ENCODE results near the gene ZFP3. TPM values are rescaled to one million over a fixed set of nuclear protein-coding genes. Genes with fewer than 3 reads are reported as not detected.

ZFP3 gene
- total RNA-seq, 1 donor = 1.4 TPM

DNA sequence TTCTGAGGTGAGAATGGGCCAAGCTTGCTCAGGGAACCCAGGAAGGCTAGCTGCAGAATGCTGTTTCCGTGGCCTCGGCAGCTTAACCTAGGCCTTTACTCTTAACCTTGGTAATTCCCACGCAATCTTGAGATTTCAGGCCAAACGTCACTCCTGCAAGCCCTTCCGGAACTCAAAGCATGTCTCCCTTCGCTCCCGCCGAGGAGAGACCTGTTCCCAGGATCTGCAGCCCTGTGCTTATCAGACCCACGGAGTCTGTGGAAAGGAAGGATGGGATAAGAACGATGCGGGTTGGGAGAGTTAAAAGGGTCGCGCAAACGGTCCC is 524 bp upstream of the ZFP3 start:
- DNase-seq (ENCODE audit: low read depth) = no peak
- H3K4me3 ChIP-seq (ENCODE audit: low read depth, low read length) = peak overlapping the region; percentile 77
- TF ChIP-seq, protein P1, sequence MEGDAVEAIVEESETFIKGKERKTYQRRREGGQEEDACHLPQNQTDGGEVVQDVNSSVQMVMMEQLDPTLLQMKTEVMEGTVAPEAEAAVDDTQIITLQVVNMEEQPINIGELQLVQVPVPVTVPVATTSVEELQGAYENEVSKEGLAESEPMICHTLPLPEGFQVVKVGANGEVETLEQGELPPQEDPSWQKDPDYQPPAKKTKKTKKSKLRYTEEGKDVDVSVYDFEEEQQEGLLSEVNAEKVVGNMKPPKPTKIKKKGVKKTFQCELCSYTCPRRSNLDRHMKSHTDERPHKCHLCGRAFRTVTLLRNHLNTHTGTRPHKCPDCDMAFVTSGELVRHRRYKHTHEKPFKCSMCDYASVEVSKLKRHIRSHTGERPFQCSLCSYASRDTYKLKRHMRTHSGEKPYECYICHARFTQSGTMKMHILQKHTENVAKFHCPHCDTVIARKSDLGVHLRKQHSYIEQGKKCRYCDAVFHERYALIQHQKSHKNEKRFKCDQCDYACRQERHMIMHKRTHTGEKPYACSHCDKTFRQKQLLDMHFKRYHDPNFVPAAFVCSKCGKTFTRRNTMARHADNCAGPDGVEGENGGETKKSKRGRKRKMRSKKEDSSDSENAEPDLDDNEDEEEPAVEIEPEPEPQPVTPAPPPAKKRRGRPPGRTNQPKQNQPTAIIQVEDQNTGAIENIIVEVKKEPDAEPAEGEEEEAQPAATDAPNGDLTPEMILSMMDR (IDR thresholded peaks at IDR 0.05; ENCODE audit: insufficient read depth, low read length) = no peak

DNA sequence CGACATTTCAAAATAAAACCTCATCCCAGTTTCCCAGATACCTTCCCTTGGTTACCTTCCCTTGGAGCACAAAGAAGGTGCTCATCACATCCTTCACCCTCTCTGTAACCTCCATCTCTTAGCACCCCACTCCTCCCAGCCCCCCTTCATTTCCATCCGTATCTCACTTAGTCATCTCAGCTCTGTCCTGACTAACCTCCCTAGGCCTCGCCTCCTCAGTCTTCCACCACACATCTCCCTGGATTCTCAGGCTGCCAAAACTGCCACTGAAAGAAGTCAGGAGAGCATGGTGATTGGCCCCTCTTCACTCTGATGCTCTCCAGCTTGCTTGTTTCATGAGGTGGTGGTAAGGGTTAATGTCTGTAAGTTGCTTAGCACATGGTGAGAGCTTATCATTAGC is 2.3 kb downstream of the ZFP3 start:
- H3K4me3 ChIP-seq (ENCODE audit: low read depth, low read length) = no peak overlapping the region
- no peak for DNase-seq (ENCODE audit: low read depth)
- TF ChIP-seq, protein P1 (IDR thresholded peaks at IDR 0.05; ENCODE audit: insufficient read depth, low read length) = no peak

DNA sequence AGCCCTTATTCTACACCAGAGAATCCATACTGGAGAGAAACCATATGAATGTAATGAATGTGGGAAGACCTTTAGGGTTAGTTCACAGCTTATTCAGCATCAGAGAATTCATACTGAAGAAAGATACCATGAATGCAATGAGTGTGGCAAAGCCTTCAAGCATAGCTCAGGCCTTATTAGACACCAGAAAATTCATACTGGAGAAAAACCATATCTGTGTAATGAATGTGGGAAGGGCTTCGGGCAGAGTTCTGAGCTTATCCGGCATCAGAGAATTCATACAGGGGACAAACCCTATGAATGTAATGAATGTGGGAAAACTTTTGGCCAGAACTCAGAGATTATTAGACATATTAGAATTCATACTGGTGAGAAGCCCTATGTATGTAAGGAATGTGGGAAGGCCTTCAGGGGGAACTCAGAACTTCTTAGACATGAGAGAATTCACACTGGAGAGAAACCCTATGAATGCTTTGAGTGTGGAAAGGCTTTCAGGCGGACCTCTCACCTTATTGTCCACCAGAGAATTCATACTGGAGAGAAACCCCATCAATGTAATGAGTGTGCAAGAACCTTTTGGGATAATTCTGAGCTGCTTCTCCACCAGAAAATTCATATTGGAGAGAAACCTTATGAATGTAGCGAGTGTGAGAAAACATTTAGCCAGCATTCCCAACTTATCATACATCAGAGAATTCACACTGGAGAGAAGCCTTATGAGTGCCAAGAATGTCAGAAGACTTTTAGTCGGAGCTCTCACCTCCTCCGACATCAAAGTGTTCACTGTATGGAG is 14.1 kb downstream of the ZFP3 start:
- TF ChIP-seq, protein P1 (IDR thresholded peaks at IDR 0.05; ENCODE audit: insufficient read depth, low read length) = no peak
- DNase-seq (ENCODE audit: low read depth) = no peak
- H3K4me3 ChIP-seq (ENCODE audit: low read depth, low read length) = no peak overlapping the region

DNA sequence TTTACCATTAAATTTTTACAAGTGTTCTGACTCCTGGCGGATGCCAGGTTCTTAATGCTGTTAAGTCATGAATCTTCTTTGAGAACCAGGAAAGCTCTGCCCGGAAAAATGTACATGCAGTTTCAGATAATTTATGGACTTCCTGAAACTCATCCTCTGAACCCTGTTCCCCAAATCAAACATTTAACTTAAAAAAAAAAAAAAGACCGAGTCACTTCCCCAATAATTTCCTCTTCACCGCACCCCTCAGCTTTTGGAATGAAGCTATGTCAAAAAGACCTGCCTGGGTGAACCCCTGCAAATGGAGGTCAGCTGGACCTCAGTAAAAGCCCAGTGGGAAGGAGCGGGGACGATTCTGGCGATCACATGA is 18.4 kb downstream of the ZFP3 start:
- TF ChIP-seq, protein P1 (IDR thresholded peaks at IDR 0.05; ENCODE audit: insufficient read depth, low read length) = no peak
- H3K4me3 ChIP-seq (ENCODE audit: low read depth, low read length) = no peak overlapping the region
- no peak for DNase-seq (ENCODE audit: low read depth)

DNA sequence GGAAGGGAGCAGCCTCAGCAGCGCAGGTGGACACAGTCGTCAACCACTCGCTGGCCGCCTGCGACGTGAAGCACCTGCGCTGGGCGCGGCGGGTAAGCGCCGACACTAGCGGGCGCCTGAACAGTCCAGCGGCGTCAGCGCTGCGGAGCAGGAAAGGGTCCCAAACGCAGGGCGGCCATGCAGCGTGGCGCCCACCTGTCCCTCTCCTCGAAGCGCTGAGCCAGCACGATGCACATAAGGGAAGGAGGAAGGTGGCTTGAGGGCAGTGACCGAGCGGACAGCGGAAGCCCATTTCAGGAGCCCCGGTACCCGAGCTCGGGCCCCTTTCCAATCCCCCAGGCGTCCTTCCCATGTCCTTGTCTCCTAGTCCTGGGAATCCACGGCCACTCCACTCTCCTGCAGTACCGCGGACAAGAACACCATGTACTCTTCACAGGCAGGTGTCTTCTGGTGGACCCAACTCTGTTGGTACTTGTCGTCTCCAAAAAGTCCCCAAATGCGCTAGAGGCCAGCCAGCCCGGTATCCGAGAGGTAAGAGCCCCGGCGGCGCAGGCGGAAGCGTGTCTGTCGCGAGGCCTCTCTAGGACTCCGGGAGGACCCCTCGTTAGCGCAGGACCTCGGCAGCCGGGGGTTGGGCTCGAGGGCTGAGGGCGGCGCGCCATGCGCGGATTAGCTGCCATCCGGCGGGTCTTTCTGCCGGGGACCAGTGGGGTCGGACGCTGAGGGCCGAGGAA is 19.0 kb downstream of the ZFP3 start:
- TF ChIP-seq, protein P1 (IDR thresholded peaks at IDR 0.05; ENCODE audit: insufficient read depth, low read length) = no peak
- no peak for DNase-seq (ENCODE audit: low read depth)
- no peak overlapping the region for H3K4me3 ChIP-seq (ENCODE audit: low read depth, low read length)

DNA sequence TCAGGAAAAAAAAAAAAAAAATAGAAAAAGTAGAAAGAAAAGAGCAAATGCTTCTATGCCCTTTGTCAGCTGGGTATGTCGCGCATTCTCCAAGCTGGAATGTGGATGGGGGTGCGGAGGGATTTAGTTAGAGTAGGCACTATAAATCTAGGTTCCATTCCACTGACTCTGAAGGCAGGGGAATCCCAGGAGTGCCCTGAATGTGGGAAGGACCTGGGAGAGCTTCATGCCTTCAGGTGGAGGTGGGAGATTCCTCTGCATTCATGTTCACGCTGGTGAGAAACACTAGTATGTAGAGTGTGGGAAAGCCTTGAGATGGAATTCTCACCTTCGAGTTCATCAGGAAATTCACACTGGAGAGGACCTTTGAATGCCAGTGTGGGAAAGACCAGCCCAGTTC is 21.0 kb downstream of the ZFP3 start:
- TF ChIP-seq, protein P1 (IDR thresholded peaks at IDR 0.05; ENCODE audit: insufficient read depth, low read length) = no peak
- no peak for DNase-seq (ENCODE audit: low read depth)
- no peak overlapping the region for H3K4me3 ChIP-seq (ENCODE audit: low read depth, low read length)

All from fibroblast of the aortic adventitia (primary cell).